CD4-positive, alpha-beta T cell treated with Interferon alpha-2 for 1 hour (primary cell): ENCODE data around the gene OR5AN1.
"Not testable (repeated sequence)": the region's sequence is repeated elsewhere in the genome, so short reads cannot be mapped to it uniquely, and the experiment has no call there.

Source experiments
- DNase-seq, 2 donors: peaks; one replicate each; pipeline ENCODE4 v3.0.0-alpha.2; 2020 to 2022

The OR5AN1 gene

GRCh38 chr11:59358595-59358994 is at the start of gene OR5AN1:
OR5AN1 (plus strand) TSS chr11:59358895; CDS start chr11:59364459, 5,564 bp downstream.
- no peak for DNase-seq

GRCh38 chr11:59335001-59335400 is 23.7 kb upstream of the OR5AN1 start:
- DNase-seq: no peak

- DNase-seq: no peak
Observed at GRCh38 chr11:59336176-59336575, 22.5 kb upstream of the OR5AN1 start.

GRCh38 chr11:59336931-59337330 is 21.8 kb upstream of the OR5AN1 start:
- no peak for DNase-seq

- DNase-seq: not testable (repeated sequence)
Observed at GRCh38 chr11:59349657-59350056, 9.0 kb upstream of the OR5AN1 start.

- no peak for DNase-seq
Observed at GRCh38 chr11:59355226-59355625, 3.5 kb upstream of the OR5AN1 start.

GRCh38 chr11:59356561-59356960 is 2.1 kb upstream of the OR5AN1 start:
- no peak for DNase-seq

- no peak for DNase-seq
Observed at GRCh38 chr11:59358020-59358419, 675 bp upstream of the OR5AN1 start.

- DNase-seq: no peak
Observed at GRCh38 chr11:59365232-59366018, 6.7 kb downstream of the OR5AN1 start.

- DNase-seq: no peak
Observed at GRCh38 chr11:59368238-59369022, 9.7 kb downstream of the OR5AN1 start.

- not testable (repeated sequence) for DNase-seq
Observed at GRCh38 chr11:59372324-59372723, 13.6 kb downstream of the OR5AN1 start.

- no peak for DNase-seq
Observed at GRCh38 chr11:59380263-59381059, 21.8 kb downstream of the OR5AN1 start.

- DNase-seq: no peak
Observed at GRCh38 chr11:59394186-59394585, 35.5 kb downstream of the OR5AN1 start.

GRCh38 chr11:59400461-59401261 is 42.0 kb downstream of the OR5AN1 start:
- DNase-seq: no peak

GRCh38 chr11:59401262-59401552 is 42.5 kb downstream of the OR5AN1 start:
- DNase-seq: no peak

GRCh38 chr11:59403546-59403945 is 44.9 kb downstream of the OR5AN1 start:
- DNase-seq: no peak

- DNase-seq: no peak
Observed at GRCh38 chr11:59413646-59414045, 55.0 kb downstream of the OR5AN1 start.

- DNase-seq: no peak
Observed at GRCh38 chr11:59415111-59415510, 56.4 kb downstream of the OR5AN1 start.

GRCh38 chr11:59416613-59417012 is 57.9 kb downstream of the OR5AN1 start:
- no peak for DNase-seq

- no peak for DNase-seq
Observed at GRCh38 chr11:59417023-59417422, 58.3 kb downstream of the OR5AN1 start.

- no peak for DNase-seq
Observed at GRCh38 chr11:59418156-59418555, 59.5 kb downstream of the OR5AN1 start.
